Lower leg skin (tissue), 4 donors: ENCODE data around the gene SMIM32. TPM values are rescaled to one million over a fixed set of nuclear protein-coding genes. Genes with fewer than 3 reads are reported as not detected.

Source experiments
- DNase-seq, 2 donors: peaks; one replicate each; pipeline ENCODE4 v3.0.0-alpha.2; 2019; ENCODE audit warnings: low spot score in 2 of 2
- H3K4me3 ChIP-seq: fragments of 200-600 bp; sonication (generic); 2 replicates; pipeline ENCODE4 v1.5.1; 2017; ENCODE audit warnings: mild to moderate bottlenecking, low read depth; ENCODE audit not compliant: poor library complexity, severe bottlenecking
- POLR2A ChIP-seq, 2 donors: fragments of 450-650 bp; IDR thresholded peaks; one replicate each; pipeline ENCODE4 v1.6.1; 2016 to 2017; ENCODE audit warnings: antibody characterized with exemption in 2 of 2, mild to moderate bottlenecking in 1 of 2, moderate library complexity in 1 of 2
- WGBS, 2 donors: methylation state at CpG; one replicate each; pipeline ENCODE4 v1.1.5; 2018; 5-methylcytosine and 5-hydroxymethylcytosine counted together
- intact Hi-C: fragments of 100-400 bp; cut with DNase I; formaldehyde crosslinking; loops from one replicate; pipeline ENCODE4 v1.15.0; 2023; ENCODE audit warnings: low total_unique reads
- total RNA-seq, 4 donors: library from RNA; depleted of rRNA; stranded (reverse); fragments of >200 nt; gene quantifications; one replicate each; pipeline ENCODE4 v1.1.0, GENCODE V29; 2016
- TF ChIP-seq, protein P1 (sequence below), 3 donors: fragments of 450-650 bp; IDR thresholded peaks; one replicate each; pipeline ENCODE4 v1.5.1; 2016; ENCODE audit warnings: antibody characterized with exemption in 3 of 3, mild to moderate bottlenecking in 3 of 3, moderate library complexity in 2 of 3

The SMIM32 gene
- total RNA-seq, 4 donors from 2014 or later: not detected

- intact Hi-C loops: loop anchor here (10.0 kb wide), 1 partner anchor 258 kb away; no protein-coding TSS in a partner anchor
- TF ChIP-seq, protein P1, sequence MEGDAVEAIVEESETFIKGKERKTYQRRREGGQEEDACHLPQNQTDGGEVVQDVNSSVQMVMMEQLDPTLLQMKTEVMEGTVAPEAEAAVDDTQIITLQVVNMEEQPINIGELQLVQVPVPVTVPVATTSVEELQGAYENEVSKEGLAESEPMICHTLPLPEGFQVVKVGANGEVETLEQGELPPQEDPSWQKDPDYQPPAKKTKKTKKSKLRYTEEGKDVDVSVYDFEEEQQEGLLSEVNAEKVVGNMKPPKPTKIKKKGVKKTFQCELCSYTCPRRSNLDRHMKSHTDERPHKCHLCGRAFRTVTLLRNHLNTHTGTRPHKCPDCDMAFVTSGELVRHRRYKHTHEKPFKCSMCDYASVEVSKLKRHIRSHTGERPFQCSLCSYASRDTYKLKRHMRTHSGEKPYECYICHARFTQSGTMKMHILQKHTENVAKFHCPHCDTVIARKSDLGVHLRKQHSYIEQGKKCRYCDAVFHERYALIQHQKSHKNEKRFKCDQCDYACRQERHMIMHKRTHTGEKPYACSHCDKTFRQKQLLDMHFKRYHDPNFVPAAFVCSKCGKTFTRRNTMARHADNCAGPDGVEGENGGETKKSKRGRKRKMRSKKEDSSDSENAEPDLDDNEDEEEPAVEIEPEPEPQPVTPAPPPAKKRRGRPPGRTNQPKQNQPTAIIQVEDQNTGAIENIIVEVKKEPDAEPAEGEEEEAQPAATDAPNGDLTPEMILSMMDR (IDR thresholded peaks at IDR 0.05): no peak
- no peak for TF ChIP-seq POLR2A (IDR thresholded peaks at IDR 0.05)
- 41 to 52% methylated on average over 13 of the region's 13 CpGs for WGBS, 2 donors
- DNase-seq: peak in 1 of 2 donors; percentile 58
- H3K4me3 ChIP-seq: no peak overlapping the region
Observed at GRCh38 chr5:136202469-136203205, 9.7 kb upstream of the SMIM32 start.

DNA sequence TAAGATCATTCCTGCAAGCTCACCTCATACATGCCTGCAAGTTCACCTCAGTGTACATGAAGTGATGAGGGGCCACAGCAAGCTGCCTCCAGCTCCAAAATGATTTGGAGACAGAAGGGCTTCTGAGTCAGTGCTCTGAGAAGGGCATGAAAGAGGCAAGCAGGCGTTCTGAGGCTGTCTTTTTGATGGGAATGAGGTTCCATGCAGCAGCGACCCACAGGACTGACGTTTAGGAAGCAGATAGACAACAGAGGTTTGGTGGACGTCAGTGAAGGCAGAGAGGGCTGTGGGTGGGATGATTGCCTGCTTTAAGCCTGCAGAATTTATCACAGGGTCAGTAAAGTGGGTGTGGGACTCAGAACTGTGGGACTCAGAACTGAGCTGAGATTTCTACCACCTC is 8.9 kb upstream of the SMIM32 start:
- TF ChIP-seq, protein P1 (IDR thresholded peaks at IDR 0.05): no peak
- no peak for TF ChIP-seq POLR2A (IDR thresholded peaks at IDR 0.05)
- H3K4me3 ChIP-seq: no peak overlapping the region
- WGBS, 2 donors: 78 to 79% methylated on average over 4 of the region's 4 CpGs
- intact Hi-C loops: loop anchor here (10.0 kb wide), 1 partner anchor 257 kb away; no protein-coding TSS in a partner anchor
- DNase-seq: peak in 1 of 2 donors; percentile 70

DNA sequence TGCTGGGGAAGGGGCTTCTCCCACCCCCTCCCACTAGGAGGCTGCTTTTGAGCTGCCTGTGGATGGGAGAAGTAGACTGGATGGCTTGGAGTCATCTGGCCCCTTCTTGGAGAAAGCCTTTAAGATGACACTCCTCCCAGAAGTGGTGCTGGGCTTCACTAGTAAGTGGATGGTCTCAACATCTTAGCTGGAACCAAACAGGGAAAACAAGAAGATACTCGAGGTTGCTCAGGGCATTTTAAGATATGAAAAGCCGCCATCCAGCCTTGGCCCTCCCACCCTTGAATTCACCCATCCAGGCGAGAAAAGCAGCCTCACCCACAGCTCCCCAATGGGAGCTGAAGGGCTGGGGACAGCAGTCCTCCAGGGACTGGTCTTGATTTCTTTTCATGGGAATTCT is 7.8 kb upstream of the SMIM32 start:
- whole genome bisulfite sequencing, 2 donors: 79 to 80% methylated on average over 3 of the region's 3 CpGs
- no peak for DNase-seq
- no peak overlapping the region for H3K4me3 ChIP-seq
- intact Hi-C loops: loop anchor here (10.0 kb wide), 1 partner anchor 256 kb away; no protein-coding TSS in a partner anchor
- TF ChIP-seq, protein P1 (IDR thresholded peaks at IDR 0.05): no peak
- TF ChIP-seq POLR2A (IDR thresholded peaks at IDR 0.05): no peak

DNA sequence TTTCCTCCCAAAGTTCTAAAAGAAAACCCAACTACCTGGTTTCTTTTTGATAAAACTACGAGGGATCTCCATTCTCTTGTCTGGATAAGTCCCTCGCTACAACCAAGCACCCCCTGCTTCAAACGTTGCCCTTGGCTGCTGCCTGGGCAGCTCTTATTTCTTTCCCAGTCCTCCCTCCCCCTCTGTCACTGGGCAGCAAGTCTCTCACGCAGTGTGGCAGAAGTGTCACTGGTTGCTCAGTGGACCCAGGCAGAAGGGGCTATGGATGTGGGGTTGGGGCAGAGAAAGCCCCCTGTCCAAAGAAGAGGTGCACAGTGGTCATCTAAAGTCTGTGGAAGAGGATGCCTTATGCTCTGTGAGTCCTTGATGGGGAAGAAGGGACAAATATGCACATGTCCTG is 7.2 kb upstream of the SMIM32 start:
- DNase-seq: peak in 1 of 2 donors; percentile 59
- H3K4me3 ChIP-seq: no peak overlapping the region
- intact Hi-C loops: loop anchor here (10.0 kb wide), 1 partner anchor 255 kb away; no protein-coding TSS in a partner anchor
- 59 to 68% methylated on average over 4 of the region's 4 CpGs for WGBS, 2 donors
- TF ChIP-seq, protein P1 (IDR thresholded peaks at IDR 0.05): no peak
- no peak for TF ChIP-seq POLR2A (IDR thresholded peaks at IDR 0.05)

DNA sequence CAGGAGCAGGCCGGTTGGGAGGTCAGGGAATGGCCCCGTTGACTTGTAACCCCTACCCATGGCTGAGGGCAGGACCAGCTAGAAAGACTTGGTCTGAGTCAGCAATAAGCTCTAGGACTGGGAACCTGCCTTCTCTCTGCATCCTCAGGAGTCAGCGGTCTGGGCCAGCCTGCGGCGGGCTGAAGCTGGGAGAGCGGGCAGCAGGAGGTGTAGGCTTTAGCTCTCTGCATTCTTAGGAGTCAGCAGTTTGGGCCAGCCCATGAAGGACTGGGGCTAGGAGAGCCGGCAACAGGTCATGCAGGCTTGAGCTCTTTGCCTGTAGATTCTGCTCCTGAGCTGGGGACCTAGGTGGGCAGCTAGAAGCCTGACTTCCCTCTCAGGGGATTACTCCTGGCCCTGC is 6.4 kb upstream of the SMIM32 start:
- peak in 1 of 2 donors; percentile 56 for DNase-seq
- intact Hi-C loops: no loop called here
- 89 to 95% methylated on average over 7 of the region's 7 CpGs for WGBS, 2 donors
- H3K4me3 ChIP-seq: no peak overlapping the region
- TF ChIP-seq, protein P1 (IDR thresholded peaks at IDR 0.05): no peak
